Activated CD8-positive, alpha-beta T cell treated with anti-CD3 and anti-CD28 coated beads, Interleukin-2, amount 10 ng/mL, durations not matched to agents 7 days and 5 days (primary cell): ENCODE data around the gene TMEM191C. TPM values are rescaled to one million over a fixed set of nuclear protein-coding genes. Genes with fewer than 3 reads are reported as not detected.
A peak's percentile ranks its signal among the peaks of the same experiment; 100 is the strongest.
"Not testable (repeated sequence)": the region's sequence is repeated elsewhere in the genome, so short reads cannot be mapped to it uniquely, and the experiment has no call there.

ENCODE experiments used
- ATAC-seq: fragments of 150-1000 bp; cut with Tn5 transposase; one replicate; pipeline ENCODE4 v1.10.0; 2021; ENCODE audit warnings: moderate library complexity
- CTCF ChIA-PET: fragments of 350-600 bp; sonication (Branson Sonifier 250); formaldehyde crosslinking; loops from one replicate; lab custom pipeline; 2021; ENCODE audit warnings: antibody characterized with exemption; lab: Charles Lee
- POLR2A ChIA-PET: fragments of 350-600 bp; sonication (Branson Sonifier 250); formaldehyde crosslinking; loops from one replicate; lab custom pipeline; 2021; ENCODE audit warnings: antibody characterized with exemption; lab: Charles Lee
- DNase-seq: peaks from one replicate; pipeline ENCODE4 v3.0.0-alpha.2; 2020
- H3K27ac Mint-ChIP-seq: one replicate; pipeline ENCODE4 v1.8.0; 2021; ENCODE audit warnings: mild to moderate bottlenecking, mixed read lengths
- H3K27me3 Mint-ChIP-seq: one replicate; pipeline ENCODE4 v1.8.0; 2021; ENCODE audit warnings: low read depth, mixed read lengths
- H3K36me3 Mint-ChIP-seq: one replicate; pipeline ENCODE4 v1.8.0; 2021; ENCODE audit warnings: low read depth, mixed read lengths
- H3K4me1 Mint-ChIP-seq: one replicate; pipeline ENCODE4 v1.8.0; 2021; ENCODE audit warnings: low read depth, mixed read lengths
- H3K4me3 Mint-ChIP-seq: one replicate; pipeline ENCODE4 v1.8.0; 2021; ENCODE audit warnings: mild to moderate bottlenecking, mixed read lengths
- H3K9me3 Mint-ChIP-seq: one replicate; pipeline ENCODE4 v1.8.0; 2022; ENCODE audit warnings: mixed read lengths; ENCODE audit not compliant: insufficient read depth
- total RNA-seq, 2 experiments: library from RNA; stranded (reverse); gene quantifications; one replicate each; pipeline ENCODE4 v1.2.3, GENCODE V29; 2021

Gene TMEM191C
- total RNA-seq, 2 experiments from 2014 or later = 1.1 to 2.4 TPM

GRCh38 chr22:21441170-21441569, 26.0 kb upstream of the TMEM191C start:
- H3K36me3 Mint-ChIP-seq, POLR2A ChIA-PET, CTCF ChIA-PET, DNase-seq, H3K9me3 Mint-ChIP-seq, H3K4me3 Mint-ChIP-seq, H3K4me1 Mint-ChIP-seq, H3K27ac Mint-ChIP-seq, H3K27me3 Mint-ChIP-seq: not testable (repeated sequence)
- peak; percentile 4 for ATAC-seq

GRCh38 chr22:21442123-21442522, 25.1 kb upstream of the TMEM191C start:
- H3K27ac Mint-ChIP-seq = not testable (repeated sequence)

GRCh38 chr22:21442646-21443045, 24.5 kb upstream of the TMEM191C start:
- H3K27ac Mint-ChIP-seq, POLR2A ChIA-PET, H3K36me3 Mint-ChIP-seq, H3K4me1 Mint-ChIP-seq, ATAC-seq, H3K4me3 Mint-ChIP-seq, CTCF ChIA-PET, H3K27me3 Mint-ChIP-seq, H3K9me3 Mint-ChIP-seq: not testable (repeated sequence)
- DNase-seq = peak; percentile 8

More at GRCh38 chr22:21442123-21442522, 25.1 kb upstream of the TMEM191C start:
- ATAC-seq, CTCF ChIA-PET, POLR2A ChIA-PET, H3K9me3 Mint-ChIP-seq, DNase-seq, H3K36me3 Mint-ChIP-seq, H3K27me3 Mint-ChIP-seq, H3K4me1 Mint-ChIP-seq, H3K4me3 Mint-ChIP-seq: not testable (repeated sequence)

- H3K4me3 Mint-ChIP-seq = no peak overlapping the region
- no peak overlapping the region for H3K27ac Mint-ChIP-seq
- ChIA-PET CTCF (no interaction called here), POLR2A (no interaction called here)
- peak; percentile 13 for DNase-seq
- H3K9me3 Mint-ChIP-seq = no peaks in the 10 kb centered on the region
- H3K4me1 Mint-ChIP-seq = no peaks in the 10 kb centered on the region
- H3K36me3 Mint-ChIP-seq = no peaks in the 10 kb centered on the region
- H3K27me3 Mint-ChIP-seq = no peaks in the 10 kb centered on the region
- no peak for ATAC-seq
Observed at GRCh38 chr22:21443057-21443734, 24.0 kb upstream of the TMEM191C start.

- ATAC-seq (no peak), DNase-seq (peak; percentile 13)
- Mint-ChIP-seq H3K4me3 (no peak overlapping the region), H3K4me1 (no peaks in the 10 kb centered on the region), H3K27me3 (no peaks in the 10 kb centered on the region), H3K27ac (no peak overlapping the region), H3K9me3 (no peaks in the 10 kb centered on the region), H3K36me3 (no peaks in the 10 kb centered on the region)
- POLR2A ChIA-PET = no interaction called here
- CTCF ChIA-PET = no interaction called here
Observed at GRCh38 chr22:21443735-21444421, 23.3 kb upstream of the TMEM191C start.

GRCh38 chr22:21444701-21445436, 22.3 kb upstream of the TMEM191C start:
- POLR2A ChIA-PET = no interaction called here
- ATAC-seq = no peak
- peak; percentile 14 for DNase-seq
- H3K4me3 Mint-ChIP-seq = no peak overlapping the region
- no peaks in the 10 kb centered on the region for H3K4me1 Mint-ChIP-seq
- no peaks in the 10 kb centered on the region for H3K9me3 Mint-ChIP-seq
- CTCF ChIA-PET = no interaction called here
- H3K27ac Mint-ChIP-seq = peak overlapping the region; percentile 7
- no peaks in the 10 kb centered on the region for H3K27me3 Mint-ChIP-seq
- no peaks in the 10 kb centered on the region for H3K36me3 Mint-ChIP-seq

GRCh38 chr22:21445437-21446127, 21.6 kb upstream of the TMEM191C start:
- ChIA-PET CTCF (no interaction called here), POLR2A (no interaction called here)
- Mint-ChIP-seq H3K9me3 (no peaks in the 10 kb centered on the region), H3K4me1 (no peaks in the 10 kb centered on the region), H3K4me3 (no peak overlapping the region), H3K27ac (no peak overlapping the region), H3K36me3 (no peaks in the 10 kb centered on the region), H3K27me3 (no peaks in the 10 kb centered on the region)
- peak; percentile 6 for DNase-seq
- ATAC-seq = no peak

- no peaks in the 10 kb centered on the region for H3K9me3 Mint-ChIP-seq
- ATAC-seq = no peak
- POLR2A ChIA-PET = no interaction called here
- CTCF ChIA-PET = no interaction called here
- H3K27ac Mint-ChIP-seq = no peak overlapping the region
- no peak overlapping the region for H3K4me3 Mint-ChIP-seq
- no peaks in the 10 kb centered on the region for H3K36me3 Mint-ChIP-seq
- H3K4me1 Mint-ChIP-seq = no peaks in the 10 kb centered on the region
- no peaks in the 10 kb centered on the region for H3K27me3 Mint-ChIP-seq
- DNase-seq = peak; percentile 15
Observed at GRCh38 chr22:21446128-21446826, 20.9 kb upstream of the TMEM191C start.

- H3K27ac Mint-ChIP-seq = no peak overlapping the region
- DNase-seq = peak; percentile 6
- H3K27me3 Mint-ChIP-seq = no peaks in the 10 kb centered on the region
- H3K36me3 Mint-ChIP-seq = no peaks in the 10 kb centered on the region
- CTCF ChIA-PET = no interaction called here
- no peaks in the 10 kb centered on the region for H3K9me3 Mint-ChIP-seq
- H3K4me1 Mint-ChIP-seq = no peaks in the 10 kb centered on the region
- no peak for ATAC-seq
- no peak overlapping the region for H3K4me3 Mint-ChIP-seq
- POLR2A ChIA-PET = no interaction called here
Observed at GRCh38 chr22:21446827-21447690, 20.1 kb upstream of the TMEM191C start.

- CTCF ChIA-PET = interaction anchor here (1.0 kb wide), 1 partner anchor 182 kb away, joined by 3 read pairs; no protein-coding TSS in a partner anchor
- Mint-ChIP-seq H3K9me3 (no peaks in the 10 kb centered on the region), H3K4me1 (no peaks in the 10 kb centered on the region), H3K4me3 (no peak overlapping the region), H3K36me3 (no peaks in the 10 kb centered on the region), H3K27ac (no peak overlapping the region), H3K27me3 (no peaks in the 10 kb centered on the region)
- POLR2A ChIA-PET = no interaction called here
- DNase-seq (peak; percentile 19), ATAC-seq (no peak)
Observed at GRCh38 chr22:21447694-21448402, 19.3 kb upstream of the TMEM191C start.
